SU-DHL-6 (cell line): ENCODE results near the gene NBPF20.
"Not testable (repeated sequence)": the region's sequence is repeated elsewhere in the genome, so short reads cannot be mapped to it uniquely, and the experiment has no call there.

Experiments used
- H2AFZ ChIP-seq: fragments of 200-600 bp; sonication (generic); 2 replicates; pipeline ENCODE4 v1.6.1; 2014; ENCODE audit warnings: low read depth, mild to moderate bottlenecking, moderate library complexity, mixed read lengths, antibody characterized with exemption, low read length; ENCODE audit not compliant: severe bottlenecking
- H3F3A ChIP-seq: fragments of 200-600 bp; shearing (Covaris generic); 2 replicates; pipeline ENCODE4 v1.6.0; 2016; ENCODE audit warnings: antibody characterized with exemption, mild to moderate bottlenecking; ENCODE audit not compliant: insufficient read depth
- H3K27ac ChIP-seq: fragments of 200-600 bp; sonication (generic); 2 replicates; pipeline ENCODE4 v1.5.1; 2016; ENCODE audit warnings: low read depth, mild to moderate bottlenecking, low read length, moderate library complexity, mixed read lengths
- H3K27me3 ChIP-seq: fragments of 200-600 bp; sonication (generic), shearing (Covaris generic); 2 replicates; pipeline ENCODE4 v1.6.0; 2014; ENCODE audit warnings: mild to moderate bottlenecking, low read length
- H3K36me3 ChIP-seq: fragments of 200-600 bp; sonication (generic); 2 replicates; pipeline ENCODE4 v1.6.1; 2014; ENCODE audit warnings: mild to moderate bottlenecking, low read length, mixed read lengths
- H3K4me2 ChIP-seq: fragments of 300-600, 200-600 bp; shearing (Covaris generic), sonication (generic); 2 replicates; pipeline ENCODE4 v1.6.0; 2014; ENCODE audit warnings: low read length, low read depth, mild to moderate bottlenecking; ENCODE audit not compliant: poor library complexity, severe bottlenecking
- H3K4me3 ChIP-seq: fragments of 200-600 bp; sonication (generic); 2 replicates; pipeline ENCODE4 v1.5.1; 2014; ENCODE audit warnings: antibody characterized with exemption, low read length, mild to moderate bottlenecking, mixed read lengths; ENCODE audit not compliant: insufficient read depth, poor library complexity, severe bottlenecking
- H3K79me2 ChIP-seq: fragments of 200-600 bp; sonication (generic); 2 replicates; pipeline ENCODE4 v1.6.1; 2014; ENCODE audit warnings: mild to moderate bottlenecking, low read length, moderate library complexity; ENCODE audit not compliant: insufficient read depth
- H3K9ac ChIP-seq: fragments of 200-600 bp; sonication (generic); 2 replicates; pipeline ENCODE4 v1.7.0; 2014; ENCODE audit warnings: mild to moderate bottlenecking, low read length
- H3K9me2 ChIP-seq: fragments of 200-600 bp; sonication (generic); replicated peaks from 2 replicates; pipeline ENCODE4 v1.6.1; 2014; ENCODE audit warnings: low read length; ENCODE audit not compliant: insufficient read depth
- H3K9me3 ChIP-seq: fragments of 200-600 bp; sonication (generic); 2 replicates; pipeline ENCODE4 v1.6.1; 2014; ENCODE audit warnings: low read length, mixed read lengths; ENCODE audit not compliant: insufficient read depth
- H4K20me1 ChIP-seq: fragments of 200-600 bp; sonication (generic); 2 replicates; pipeline ENCODE4 v1.6.1; 2014; ENCODE audit warnings: low read depth, mild to moderate bottlenecking, antibody characterized with exemption, low read length, moderate library complexity, mixed read lengths

NBPF20 gene

GRCh38 chr1:145460684-145461083 is 35.3 kb upstream of the NBPF20 start:
- H4K20me1 ChIP-seq, H3K4me2 ChIP-seq, H3K9me3 ChIP-seq, H3K9me2 ChIP-seq, H3F3A ChIP-seq, H3K4me3 ChIP-seq, H3K36me3 ChIP-seq, H3K79me2 ChIP-seq, H3K27ac ChIP-seq, H2AFZ ChIP-seq, H3K27me3 ChIP-seq, H3K9ac ChIP-seq: not testable (repeated sequence)

GRCh38 chr1:145460048-145460447 is 34.6 kb upstream of the NBPF20 start:
- H3K4me2 ChIP-seq, H3K4me3 ChIP-seq, H3K9me3 ChIP-seq, H4K20me1 ChIP-seq, H3K27ac ChIP-seq, H3K9ac ChIP-seq, H3K9me2 ChIP-seq, H2AFZ ChIP-seq, H3K36me3 ChIP-seq, H3K27me3 ChIP-seq, H3F3A ChIP-seq, H3K79me2 ChIP-seq: not testable (repeated sequence)

- H3F3A ChIP-seq, H3K79me2 ChIP-seq, H3K9me2 ChIP-seq, H3K4me2 ChIP-seq, H3K36me3 ChIP-seq, H3K9me3 ChIP-seq, H2AFZ ChIP-seq, H3K27ac ChIP-seq, H3K9ac ChIP-seq, H4K20me1 ChIP-seq, H3K27me3 ChIP-seq, H3K4me3 ChIP-seq: not testable (repeated sequence)
These were observed 34.2 kb upstream of the NBPF20 start for GRCh38 chr1:145459591-145459990.

GRCh38 chr1:145459063-145459462 is 33.7 kb upstream of the NBPF20 start:
- not testable (repeated sequence) for H3K9me2 ChIP-seq, H3K9ac ChIP-seq, H3K9me3 ChIP-seq, H3K27ac ChIP-seq, H3K27me3 ChIP-seq, H3K36me3 ChIP-seq, H3F3A ChIP-seq, H3K4me3 ChIP-seq, H2AFZ ChIP-seq, H4K20me1 ChIP-seq, H3K4me2 ChIP-seq, H3K79me2 ChIP-seq

GRCh38 chr1:145454824-145455177 is 29.4 kb upstream of the NBPF20 start:
- not testable (repeated sequence) for H3K27me3 ChIP-seq, H3K36me3 ChIP-seq, H3K4me3 ChIP-seq, H3K9me2 ChIP-seq, H3K9me3 ChIP-seq, H3K79me2 ChIP-seq, H3K27ac ChIP-seq, H3K9ac ChIP-seq, H4K20me1 ChIP-seq, H3K4me2 ChIP-seq, H2AFZ ChIP-seq, H3F3A ChIP-seq

- H3K9me3 ChIP-seq, H3K36me3 ChIP-seq, H3K4me3 ChIP-seq, H3K79me2 ChIP-seq, H2AFZ ChIP-seq, H3K27me3 ChIP-seq, H4K20me1 ChIP-seq, H3K9me2 ChIP-seq, H3F3A ChIP-seq, H3K4me2 ChIP-seq, H3K27ac ChIP-seq, H3K9ac ChIP-seq: not testable (repeated sequence)
These were observed 28.7 kb upstream of the NBPF20 start for GRCh38 chr1:145453873-145454823.

GRCh38 chr1:145452506-145452905 is 27.1 kb upstream of the NBPF20 start:
- not testable (repeated sequence) for H3K36me3 ChIP-seq, H2AFZ ChIP-seq, H3F3A ChIP-seq, H3K27ac ChIP-seq, H4K20me1 ChIP-seq, H3K4me3 ChIP-seq, H3K27me3 ChIP-seq, H3K9ac ChIP-seq, H3K4me2 ChIP-seq, H3K79me2 ChIP-seq, H3K9me3 ChIP-seq, H3K9me2 ChIP-seq

GRCh38 chr1:145451914-145452313 is 26.5 kb upstream of the NBPF20 start:
- not testable (repeated sequence) for H2AFZ ChIP-seq

More at GRCh38 chr1:145451914-145452313, 26.5 kb upstream of the NBPF20 start:
- not testable (repeated sequence) for H3K4me3 ChIP-seq, H3K9me3 ChIP-seq, H3K79me2 ChIP-seq, H3K36me3 ChIP-seq, H3K27me3 ChIP-seq, H3K9me2 ChIP-seq, H3K9ac ChIP-seq, H3F3A ChIP-seq, H4K20me1 ChIP-seq, H3K27ac ChIP-seq, H3K4me2 ChIP-seq
